ENCODE results near the gene MSI2. TPM values are rescaled to one million over a fixed set of nuclear protein-coding genes. Genes with fewer than 3 reads are reported as not detected.
A peak's percentile ranks its signal among the peaks of the same experiment; 100 is the strongest.

The MSI2 gene
- total and polyA plus RNA-seq, 2 experiments from 2014 or later: 15.7 to 76.4 TPM

DNA sequence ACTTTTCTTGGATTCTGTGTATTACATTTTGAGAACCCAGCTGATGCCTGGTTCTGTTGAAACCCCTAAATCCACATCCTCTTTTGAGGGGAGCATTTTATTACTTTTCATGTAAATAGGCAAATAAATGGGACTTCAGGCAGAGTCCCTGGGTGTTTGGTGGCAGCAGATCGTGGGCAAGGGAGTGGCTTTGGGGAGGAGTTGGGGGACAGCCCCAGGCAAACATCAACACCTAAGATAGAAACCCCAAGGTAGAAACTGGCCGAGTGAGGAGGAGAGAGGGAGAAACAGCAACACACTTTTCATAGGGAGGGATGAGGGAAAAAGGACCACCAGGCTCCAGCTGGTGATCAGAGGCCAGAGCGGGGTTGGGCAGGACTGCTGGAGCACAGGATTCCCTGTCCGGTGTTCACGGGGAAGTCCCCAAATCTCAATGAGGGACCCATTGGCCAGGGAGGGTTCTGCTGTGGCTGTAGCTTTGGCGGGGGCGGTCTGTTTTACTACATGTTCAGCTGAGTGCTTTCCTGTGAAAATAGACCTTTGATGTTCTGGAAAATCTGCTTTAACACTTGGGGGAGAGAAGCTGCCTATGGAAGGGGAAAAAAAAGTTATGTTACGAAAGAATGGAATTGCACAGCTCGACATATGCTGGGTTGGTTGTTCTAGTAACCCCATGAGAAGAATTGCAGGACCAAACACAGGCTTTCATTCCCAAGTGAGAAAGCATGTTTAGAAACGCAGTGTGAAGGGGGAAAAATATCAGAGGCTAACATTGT lies 46.6 kb downstream of the MSI2 start:
- Histone ChIP-seq H3K36me3 (peaks cover 4% of the 10 kb centered on the region), H3K27me3 (no peaks in the 10 kb centered on the region), H3K4me1 (ENCODE audit: low read depth) (peaks cover 6% of the 10 kb centered on the region), H3K9me3 (ENCODE audit: low read depth) (no peaks in the 10 kb centered on the region), H3K4me3 (no peak overlapping the region), H3K27ac (no peak overlapping the region)
- TF ChIP-seq, protein P1, sequence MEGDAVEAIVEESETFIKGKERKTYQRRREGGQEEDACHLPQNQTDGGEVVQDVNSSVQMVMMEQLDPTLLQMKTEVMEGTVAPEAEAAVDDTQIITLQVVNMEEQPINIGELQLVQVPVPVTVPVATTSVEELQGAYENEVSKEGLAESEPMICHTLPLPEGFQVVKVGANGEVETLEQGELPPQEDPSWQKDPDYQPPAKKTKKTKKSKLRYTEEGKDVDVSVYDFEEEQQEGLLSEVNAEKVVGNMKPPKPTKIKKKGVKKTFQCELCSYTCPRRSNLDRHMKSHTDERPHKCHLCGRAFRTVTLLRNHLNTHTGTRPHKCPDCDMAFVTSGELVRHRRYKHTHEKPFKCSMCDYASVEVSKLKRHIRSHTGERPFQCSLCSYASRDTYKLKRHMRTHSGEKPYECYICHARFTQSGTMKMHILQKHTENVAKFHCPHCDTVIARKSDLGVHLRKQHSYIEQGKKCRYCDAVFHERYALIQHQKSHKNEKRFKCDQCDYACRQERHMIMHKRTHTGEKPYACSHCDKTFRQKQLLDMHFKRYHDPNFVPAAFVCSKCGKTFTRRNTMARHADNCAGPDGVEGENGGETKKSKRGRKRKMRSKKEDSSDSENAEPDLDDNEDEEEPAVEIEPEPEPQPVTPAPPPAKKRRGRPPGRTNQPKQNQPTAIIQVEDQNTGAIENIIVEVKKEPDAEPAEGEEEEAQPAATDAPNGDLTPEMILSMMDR (IDR thresholded peaks at IDR 0.05; ENCODE audit: low read depth, low read length): no peak
- DNase-seq (ENCODE audit: low read depth in 1 of 2, low spot score in 1 of 2): peak in 1 of 2 donors; percentile 18

DNA sequence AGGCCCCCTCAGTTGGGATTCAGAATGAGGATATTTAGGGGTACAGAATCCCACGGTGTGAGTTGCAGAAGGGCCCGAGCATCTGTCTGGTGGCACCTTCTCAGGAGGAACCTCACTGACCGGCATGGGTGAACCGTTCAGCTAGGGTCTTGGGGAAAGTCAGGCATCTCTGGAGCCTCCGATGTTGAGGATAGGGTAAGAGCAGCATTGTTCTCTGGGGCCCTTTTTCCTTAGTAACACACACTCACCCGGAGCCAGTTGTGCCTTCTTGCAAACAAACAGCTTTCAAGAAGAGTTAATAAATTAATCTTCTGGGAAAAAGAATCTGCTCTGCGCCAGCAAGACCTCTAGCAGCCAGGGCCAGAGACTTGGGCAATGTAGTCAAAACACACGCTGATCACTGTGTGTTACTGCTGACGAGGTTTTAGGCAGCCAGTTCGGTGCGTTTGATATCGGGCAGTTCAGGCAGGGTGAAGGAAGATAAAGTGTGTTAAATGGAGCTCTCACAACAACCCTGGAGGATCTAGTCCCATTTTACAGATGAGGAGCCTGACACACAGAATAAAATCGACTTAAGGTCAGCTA lies 48.9 kb downstream of the MSI2 start:
- TF ChIP-seq, protein P1 (IDR thresholded peaks at IDR 0.05; ENCODE audit: low read depth, low read length): no peak
- peaks cover 6% of the 10 kb centered on the region for H3K4me1 ChIP-seq (ENCODE audit: low read depth)
- H3K27me3 ChIP-seq: no peaks in the 10 kb centered on the region
- no peak overlapping the region for H3K27ac ChIP-seq
- no peak overlapping the region for H3K4me3 ChIP-seq
- no peaks in the 10 kb centered on the region for H3K36me3 ChIP-seq
- H3K9me3 ChIP-seq (ENCODE audit: low read depth): no peaks in the 10 kb centered on the region
- DNase-seq (ENCODE audit: low read depth in 1 of 2, low spot score in 1 of 2): no peak

DNA sequence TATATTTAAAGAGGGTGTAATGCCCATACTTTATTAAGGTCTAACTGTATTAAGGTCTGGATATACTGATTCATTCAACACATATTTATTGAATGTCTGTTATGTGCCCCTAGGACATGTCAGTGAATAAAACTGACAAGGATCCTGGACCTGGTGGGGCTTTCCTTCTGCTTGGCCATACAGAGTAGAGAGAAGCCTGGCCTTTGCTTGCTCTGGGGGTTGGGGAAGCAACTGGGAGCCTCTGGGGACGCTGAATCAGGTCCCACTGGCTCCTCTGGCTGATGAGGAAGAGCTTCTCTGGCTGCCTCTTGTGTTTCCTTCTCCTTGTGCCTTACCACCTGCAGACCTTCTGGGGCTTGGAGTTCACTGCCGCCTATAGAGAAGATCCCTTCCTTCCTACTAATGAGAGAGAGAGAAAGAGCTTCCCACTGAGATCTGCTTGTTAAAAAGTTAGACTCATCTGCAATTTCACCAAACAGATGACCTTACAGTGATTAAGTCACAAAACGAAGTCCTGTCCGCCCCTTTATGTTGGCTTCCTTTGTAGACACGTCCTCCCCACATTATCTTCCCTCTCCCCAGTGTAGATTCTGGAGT lies 49.7 kb downstream of the MSI2 start:
- Histone ChIP-seq H3K27me3 (no peaks in the 10 kb centered on the region), H3K27ac (no peak overlapping the region), H3K4me1 (ENCODE audit: low read depth) (peaks cover 6% of the 10 kb centered on the region), H3K9me3 (ENCODE audit: low read depth) (no peaks in the 10 kb centered on the region), H3K4me3 (no peak overlapping the region), H3K36me3 (no peaks in the 10 kb centered on the region)
- no peak for DNase-seq (ENCODE audit: low read depth in 1 of 2, low spot score in 1 of 2)
- TF ChIP-seq, protein P1 (IDR thresholded peaks at IDR 0.05; ENCODE audit: low read depth, low read length): no peak

DNA sequence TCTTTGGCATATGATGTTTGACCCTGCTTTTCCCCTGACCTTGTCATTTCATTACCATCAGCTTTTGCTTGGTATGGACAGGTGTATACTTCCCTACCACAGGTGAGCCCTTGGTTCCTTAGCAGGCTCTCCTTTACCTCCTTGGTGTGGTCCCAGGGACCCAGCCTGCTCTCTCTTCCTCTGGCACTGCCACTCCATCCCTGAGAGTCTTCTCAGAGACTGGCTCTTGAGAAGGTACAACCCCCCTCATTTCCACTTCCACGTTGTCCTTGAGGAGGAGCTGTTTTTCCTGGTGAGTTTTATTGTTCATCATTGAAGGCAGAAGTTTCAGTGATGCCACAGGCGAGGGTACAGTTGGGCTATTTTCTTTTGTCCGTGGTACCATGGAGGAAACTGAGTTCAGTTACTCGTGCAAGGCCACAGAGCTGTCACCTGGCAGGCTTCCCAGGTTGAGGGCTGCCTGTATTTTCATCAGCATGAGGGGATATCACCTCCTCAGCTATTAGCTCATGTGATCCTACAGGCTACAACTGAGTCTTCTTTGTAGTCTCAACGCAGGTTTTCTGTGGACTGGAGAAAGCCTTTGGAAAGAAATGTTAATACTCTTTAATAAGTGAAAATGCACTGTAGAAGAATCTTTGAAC lies 52.3 kb downstream of the MSI2 start:
- no peaks in the 10 kb centered on the region for H3K27me3 ChIP-seq
- H3K36me3 ChIP-seq: no peaks in the 10 kb centered on the region
- no peak for DNase-seq (ENCODE audit: low read depth in 1 of 2, low spot score in 1 of 2)
- H3K4me3 ChIP-seq: no peak overlapping the region
- no peaks in the 10 kb centered on the region for H3K9me3 ChIP-seq (ENCODE audit: low read depth)
- TF ChIP-seq, protein P1 (IDR thresholded peaks at IDR 0.05; ENCODE audit: low read depth, low read length): no peak
- no peak overlapping the region for H3K27ac ChIP-seq
- peaks cover 5% of the 10 kb centered on the region for H3K4me1 ChIP-seq (ENCODE audit: low read depth)

DNA sequence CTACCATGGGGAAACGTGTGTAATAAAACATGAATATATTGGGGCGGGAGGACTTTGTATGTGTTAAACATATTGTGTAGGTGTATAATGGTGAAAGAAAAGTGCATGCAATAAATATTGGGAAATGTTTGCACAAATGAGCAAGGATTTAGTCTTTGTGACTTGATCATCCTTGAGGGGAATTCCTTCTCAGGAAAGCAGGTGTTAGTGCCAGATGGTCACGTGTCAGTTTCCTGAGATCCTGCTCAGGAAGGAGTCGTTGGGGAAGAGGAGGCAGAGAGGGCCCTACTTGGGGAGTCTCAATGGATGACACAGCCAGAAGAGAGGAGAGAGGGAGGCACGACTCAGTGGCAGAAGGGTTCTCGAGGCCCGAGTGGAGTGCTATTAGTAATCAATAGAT lies 53.2 kb downstream of the MSI2 start:
- no peak overlapping the region for H3K27ac ChIP-seq
- no peak for DNase-seq (ENCODE audit: low read depth in 1 of 2, low spot score in 1 of 2)
- H3K27me3 ChIP-seq: no peaks in the 10 kb centered on the region
- no peak overlapping the region for H3K4me3 ChIP-seq
- H3K4me1 ChIP-seq (ENCODE audit: low read depth): peaks cover 5% of the 10 kb centered on the region
- no peaks in the 10 kb centered on the region for H3K9me3 ChIP-seq (ENCODE audit: low read depth)
- no peaks in the 10 kb centered on the region for H3K36me3 ChIP-seq
- TF ChIP-seq, protein P1 (IDR thresholded peaks at IDR 0.05; ENCODE audit: low read depth, low read length): no peak
